ENCODE results near the gene ST6GAL1.

GRCh38 chr3:187064210-187065115 is 134.1 kb downstream of the ST6GAL1 start:
- TF ChIP-seq CTCF (IDR thresholded peaks at IDR 0.05) (no peak), ZFX (IDR thresholded peaks at IDR 0.05; ENCODE audit: borderline replicate concordance) (no peak)
